DOHH2 (cell line): Measurements from ENCODE around the gene LOX.

Source experiments
- H3F3A ChIP-seq: fragments of 200-600 bp; sonication (generic), shearing (Covaris generic); 2 replicates; pipeline ENCODE4 v1.6.0; 2016; ENCODE audit warnings: antibody characterized with exemption, mild to moderate bottlenecking; ENCODE audit not compliant: control insufficient read depth, insufficient read depth
- H3K27ac ChIP-seq: fragments of 200-600 bp; sonication (generic); 2 replicates; pipeline ENCODE4 v1.5.1; 2014; ENCODE audit warnings: low read depth, mild to moderate bottlenecking, low read length, moderate library complexity
- H3K27me3 ChIP-seq: fragments of 200-600 bp; sonication (generic); 2 replicates; pipeline ENCODE4 v1.6.1; 2014; ENCODE audit warnings: mild to moderate bottlenecking, low read length, mixed read lengths; ENCODE audit not compliant: control insufficient read depth
- H3K36me3 ChIP-seq: fragments of 200-600 bp; sonication (generic); 2 replicates; pipeline ENCODE4 v1.6.1; 2014; ENCODE audit warnings: mild to moderate bottlenecking, low read length, moderate library complexity, mixed read lengths; ENCODE audit not compliant: control insufficient read depth
- H3K4me1 ChIP-seq: fragments of 200-600 bp; sonication (generic); 2 replicates; pipeline ENCODE4 v1.6.1; 2014; ENCODE audit warnings: mild to moderate bottlenecking, low read length, mixed read lengths; ENCODE audit not compliant: control insufficient read depth
- H3K4me2 ChIP-seq: fragments of 200-600 bp; sonication (generic); 2 replicates; pipeline ENCODE4 v1.6.0; 2014; ENCODE audit warnings: mild to moderate bottlenecking, low read length, moderate library complexity
- H3K4me3 ChIP-seq: fragments of 200-600 bp; sonication (generic); 2 replicates; pipeline ENCODE4 v1.5.1; 2014; ENCODE audit warnings: mild to moderate bottlenecking, low read length, mixed read lengths
- H3K79me2 ChIP-seq: fragments of 200-600 bp; sonication (generic); 2 replicates; pipeline ENCODE4 v1.6.1; 2014; ENCODE audit warnings: mild to moderate bottlenecking, low read length, mixed read lengths; ENCODE audit not compliant: control insufficient read depth
- H3K9me2 ChIP-seq: fragments of 200-600 bp; sonication (generic); replicated peaks from 2 replicates; pipeline ENCODE4 v1.6.1; 2014; ENCODE audit warnings: mild to moderate bottlenecking, low read length, mixed read lengths; ENCODE audit not compliant: control insufficient read depth
- H3K9me3 ChIP-seq: fragments of 200-600 bp; sonication (generic); 2 replicates; pipeline ENCODE4 v1.6.1; 2014; ENCODE audit warnings: antibody characterized with exemption, low read length, mixed read lengths; ENCODE audit not compliant: control insufficient read depth, insufficient read depth
- H4K20me1 ChIP-seq: fragments of 200-600 bp; sonication (generic); 2 replicates; pipeline ENCODE4 v1.6.0; 2014; ENCODE audit warnings: low read depth, mild to moderate bottlenecking, antibody characterized with exemption, low read length, moderate library complexity; ENCODE audit not compliant: control insufficient read depth, insufficient read depth
- EZH2phosphoT487 ChIP-seq: fragments of 200-600 bp; sonication (generic); IDR thresholded peaks from 2 replicates; pipeline ENCODE4 v1.6.1; 2017; ENCODE audit warnings: borderline replicate concordance, mild to moderate bottlenecking, antibody characterized with exemption, low read length, moderate library complexity, mixed read lengths
- TF ChIP-seq, protein P1 (sequence below): fragments of 200-600 bp; sonication (generic); IDR thresholded peaks from one replicate; pipeline ENCODE4 v1.5.1; 2014; ENCODE audit warnings: antibody characterized with exemption, mild to moderate bottlenecking, low read depth, low read length; ENCODE audit not compliant: poor library complexity, severe bottlenecking

LOX gene

DNA sequence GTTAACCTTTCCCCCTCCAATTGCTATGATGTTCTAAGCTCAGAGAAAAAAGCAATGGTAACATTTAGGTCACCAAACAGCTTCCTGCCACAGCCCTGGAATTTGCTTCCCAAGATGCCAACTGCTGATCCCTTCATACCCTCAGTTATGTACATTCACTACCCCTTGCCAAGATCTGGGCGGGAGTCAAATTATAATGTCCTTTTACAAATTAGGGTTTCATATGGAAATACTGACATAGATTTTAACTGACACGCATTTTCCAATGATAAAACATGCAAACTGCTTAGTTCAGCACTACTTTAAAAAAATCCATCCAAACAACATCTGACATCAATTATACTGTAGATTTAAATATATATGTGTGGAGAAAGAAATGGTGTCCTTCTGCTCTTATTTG, 5.0 kb downstream of the LOX start:
- no peaks in the 10 kb centered on the region for H3K79me2 ChIP-seq
- H3K4me1 ChIP-seq: peaks cover 12% of the 10 kb centered on the region
- no peak overlapping the region for H3K4me3 ChIP-seq
- no peak for TF ChIP-seq EZH2phosphoT487
- H3K27ac ChIP-seq: no peak overlapping the region
- H4K20me1 ChIP-seq: no peaks in the 10 kb centered on the region
- H3K9me2 ChIP-seq: no peaks in the 10 kb centered on the region
- H3K36me3 ChIP-seq: no peaks in the 10 kb centered on the region
- H3K4me2 ChIP-seq: peak overlapping the region; percentile 9; the same call in 1 of the 2 replicates
- H3F3A ChIP-seq: no peaks in the 10 kb centered on the region
- H3K27me3 ChIP-seq: no peaks in the 10 kb centered on the region
- peaks cover 3% of the 10 kb centered on the region; the same call in 1 of the 2 replicates for H3K9me3 ChIP-seq

DNA sequence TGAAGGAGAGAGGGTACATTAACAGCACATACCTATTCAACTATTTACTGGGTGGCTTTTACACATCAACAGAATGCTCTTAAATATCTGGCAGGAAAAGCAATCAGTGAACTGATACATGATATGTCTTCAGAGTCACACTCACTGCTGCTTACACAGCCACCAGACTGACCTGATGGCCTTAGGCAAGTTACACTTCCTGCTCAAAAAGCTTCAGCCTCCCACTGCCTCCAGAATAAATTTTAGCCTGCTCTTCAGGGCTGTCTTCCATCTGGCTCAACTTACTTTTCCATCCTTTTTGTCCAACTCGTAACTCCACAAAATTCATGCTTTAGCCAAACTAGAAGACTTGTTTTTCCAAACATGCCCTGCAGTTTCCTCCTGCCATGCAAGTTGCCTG, 10.7 kb downstream of the LOX start:
- H3K27me3 ChIP-seq: no peaks in the 10 kb centered on the region
- H3K4me2 ChIP-seq: no peak overlapping the region
- H4K20me1 ChIP-seq: no peaks in the 10 kb centered on the region
- TF ChIP-seq, protein P1, sequence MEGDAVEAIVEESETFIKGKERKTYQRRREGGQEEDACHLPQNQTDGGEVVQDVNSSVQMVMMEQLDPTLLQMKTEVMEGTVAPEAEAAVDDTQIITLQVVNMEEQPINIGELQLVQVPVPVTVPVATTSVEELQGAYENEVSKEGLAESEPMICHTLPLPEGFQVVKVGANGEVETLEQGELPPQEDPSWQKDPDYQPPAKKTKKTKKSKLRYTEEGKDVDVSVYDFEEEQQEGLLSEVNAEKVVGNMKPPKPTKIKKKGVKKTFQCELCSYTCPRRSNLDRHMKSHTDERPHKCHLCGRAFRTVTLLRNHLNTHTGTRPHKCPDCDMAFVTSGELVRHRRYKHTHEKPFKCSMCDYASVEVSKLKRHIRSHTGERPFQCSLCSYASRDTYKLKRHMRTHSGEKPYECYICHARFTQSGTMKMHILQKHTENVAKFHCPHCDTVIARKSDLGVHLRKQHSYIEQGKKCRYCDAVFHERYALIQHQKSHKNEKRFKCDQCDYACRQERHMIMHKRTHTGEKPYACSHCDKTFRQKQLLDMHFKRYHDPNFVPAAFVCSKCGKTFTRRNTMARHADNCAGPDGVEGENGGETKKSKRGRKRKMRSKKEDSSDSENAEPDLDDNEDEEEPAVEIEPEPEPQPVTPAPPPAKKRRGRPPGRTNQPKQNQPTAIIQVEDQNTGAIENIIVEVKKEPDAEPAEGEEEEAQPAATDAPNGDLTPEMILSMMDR: no peak
- TF ChIP-seq EZH2phosphoT487: no peak
- H3K36me3 ChIP-seq: no peaks in the 10 kb centered on the region
- H3K27ac ChIP-seq: no peak overlapping the region
- no peak overlapping the region for H3K4me3 ChIP-seq
- no peaks in the 10 kb centered on the region for H3F3A ChIP-seq
- no peaks in the 10 kb centered on the region for H3K9me2 ChIP-seq
- no peaks in the 10 kb centered on the region for H3K9me3 ChIP-seq
- H3K4me1 ChIP-seq: no peaks in the 10 kb centered on the region
- H3K79me2 ChIP-seq: no peaks in the 10 kb centered on the region

DNA sequence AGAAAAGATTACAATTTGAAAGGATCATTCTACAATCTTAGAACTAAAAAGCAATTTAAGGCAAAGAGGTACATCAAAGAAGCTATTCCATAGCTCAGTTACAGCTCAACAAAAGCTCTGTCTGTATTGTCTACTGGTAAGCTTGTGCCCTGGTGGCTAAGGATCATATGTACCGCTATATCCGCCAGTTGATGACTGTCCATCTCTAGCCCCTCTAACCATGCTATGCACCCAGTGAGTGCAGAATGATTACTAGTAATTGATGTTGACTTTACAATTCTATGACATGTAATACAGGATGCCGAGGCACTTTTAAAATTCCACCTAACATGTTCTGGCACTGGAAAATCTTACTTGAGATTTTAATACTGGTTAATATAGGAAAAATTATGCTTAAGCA, 13.1 kb downstream of the LOX start:
- no peaks in the 10 kb centered on the region for H3K79me2 ChIP-seq

DNA sequence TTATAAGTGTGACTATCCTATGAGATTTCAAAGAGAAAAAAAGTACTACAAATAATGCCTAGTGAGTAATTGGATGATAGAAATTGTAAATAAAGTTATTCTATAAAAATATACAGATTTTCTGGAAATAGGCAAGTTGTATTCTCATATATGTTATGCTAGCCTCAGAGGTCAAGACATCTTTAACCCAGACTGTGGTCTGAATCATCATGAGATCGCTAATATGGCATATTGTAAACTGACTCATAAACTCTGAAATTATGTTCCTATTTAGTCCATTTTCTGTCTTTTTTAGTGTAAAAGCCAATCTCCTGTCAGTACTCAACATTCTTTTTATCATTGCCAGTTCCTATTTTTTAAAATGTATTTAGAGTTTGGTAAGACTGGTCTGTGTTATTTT, 14.2 kb downstream of the LOX start:
- H3K36me3 ChIP-seq: no peaks in the 10 kb centered on the region
- H3K9me2 ChIP-seq: no peaks in the 10 kb centered on the region
- no peaks in the 10 kb centered on the region for H3K27me3 ChIP-seq
- no peaks in the 10 kb centered on the region for H3F3A ChIP-seq
- no peak for TF ChIP-seq EZH2phosphoT487
- TF ChIP-seq, protein P1: no peak
- no peak overlapping the region for H3K4me2 ChIP-seq
- H3K4me1 ChIP-seq: no peaks in the 10 kb centered on the region
- H3K79me2 ChIP-seq: no peaks in the 10 kb centered on the region
- H3K9me3 ChIP-seq: no peaks in the 10 kb centered on the region
- H4K20me1 ChIP-seq: no peaks in the 10 kb centered on the region
- H3K27ac ChIP-seq: no peak overlapping the region
- no peak overlapping the region for H3K4me3 ChIP-seq

More for the DNA sequence above, 13.1 kb downstream of the LOX start:
- Histone ChIP-seq H4K20me1 (no peaks in the 10 kb centered on the region), H3K9me3 (no peaks in the 10 kb centered on the region), H3F3A (no peaks in the 10 kb centered on the region), H3K4me2 (no peak overlapping the region), H3K4me1 (no peaks in the 10 kb centered on the region), H3K4me3 (no peak overlapping the region), H3K9me2 (no peaks in the 10 kb centered on the region), H3K27me3 (no peaks in the 10 kb centered on the region), H3K27ac (no peak overlapping the region), H3K36me3 (no peaks in the 10 kb centered on the region)
- TF ChIP-seq, protein P1: no peak
- TF ChIP-seq EZH2phosphoT487: no peak
